ELR (cell line): Measurements from ENCODE around the gene SPTAN1.

Source experiments
- DNase-seq: peaks from one replicate; pipeline ENCODE4 v3.0.0-alpha.2; 2015; ENCODE audit warnings: low read depth

SPTAN1 gene

GRCh38 chr9:128675382-128675781, 123.0 kb downstream of the SPTAN1 start:
- DNase-seq: no peak

- no peak for DNase-seq
These were observed 125.4 kb downstream of the SPTAN1 start for GRCh38 chr9:128677794-128678193.
